ENCODE results near the gene TANK.
"Not testable (repeated sequence)": the region's sequence is repeated elsewhere in the genome, so short reads cannot be mapped to it uniquely, and the experiment has no call there.

The TANK gene

GRCh38 chr2:161265874-161266273, 105.6 kb downstream of the TANK start:
- DNase-seq (ENCODE audit: low read depth in 2 of 2, low spot score in 1 of 2), result no peak

DNA sequence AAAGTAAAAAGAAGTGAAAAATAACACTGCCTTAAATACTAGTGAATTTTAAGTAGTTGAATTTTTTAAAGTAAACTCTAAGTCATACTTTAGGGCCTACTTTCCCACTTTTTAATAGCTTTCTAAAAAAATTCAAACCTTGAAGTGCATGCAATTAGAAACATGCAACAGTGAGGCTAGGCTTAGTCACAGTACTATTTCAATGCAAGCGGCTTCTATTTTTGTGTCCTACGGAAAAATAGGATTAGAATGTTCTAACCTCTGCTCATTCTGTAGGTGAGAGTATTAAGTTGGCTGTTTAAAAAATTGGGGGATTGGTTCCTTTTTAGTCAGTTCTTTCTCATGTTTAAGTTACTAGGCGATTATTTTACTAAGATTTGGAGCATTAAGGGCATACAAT, 108.9 kb downstream of the TANK start:
- DNase-seq (ENCODE audit: low read depth in 2 of 2, low spot score in 1 of 2), result no peak

DNA sequence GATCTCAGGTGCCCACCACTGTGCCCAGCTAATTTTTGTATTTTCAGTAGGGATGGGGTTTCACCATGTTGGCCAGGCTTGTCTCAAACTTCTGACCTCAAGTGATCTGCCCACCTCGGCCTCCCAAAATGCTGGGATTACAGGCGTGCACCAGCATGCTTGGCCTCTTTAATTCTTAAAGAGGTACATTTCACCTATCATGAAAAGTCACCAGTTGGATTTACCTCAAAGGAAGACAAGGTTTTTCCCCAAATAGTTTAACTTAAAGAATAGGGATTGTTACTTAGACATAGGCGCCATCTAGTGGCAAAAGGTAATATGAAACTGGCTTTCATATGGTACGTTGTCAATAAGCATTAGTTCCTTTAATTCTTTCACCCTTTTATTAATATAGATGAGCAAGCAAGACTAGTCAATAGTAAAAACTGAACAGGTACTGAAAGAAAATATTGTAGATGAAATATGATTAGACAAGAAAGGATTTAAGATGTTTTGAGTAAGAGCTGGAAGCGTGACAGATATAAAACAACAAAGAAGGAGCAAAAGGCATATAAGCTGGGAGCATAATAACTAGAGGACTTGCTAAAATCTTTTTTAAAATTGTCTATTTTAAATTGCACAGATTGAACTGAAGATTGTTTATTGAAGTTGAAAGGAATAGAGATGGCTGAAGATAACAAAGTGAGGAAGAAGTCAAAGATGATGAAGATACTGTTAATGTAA, 113.0 kb downstream of the TANK start:
- no peak for DNase-seq (ENCODE audit: low read depth in 2 of 2, low spot score in 1 of 2)

GRCh38 chr2:161278564-161279229, 118.5 kb downstream of the TANK start:
- not testable (repeated sequence) for DNase-seq (ENCODE audit: low read depth in 2 of 2, low spot score in 1 of 2)

GRCh38 chr2:161279230-161279815, 119.1 kb downstream of the TANK start:
- not testable (repeated sequence) for DNase-seq (ENCODE audit: low read depth in 2 of 2, low spot score in 1 of 2)

DNA sequence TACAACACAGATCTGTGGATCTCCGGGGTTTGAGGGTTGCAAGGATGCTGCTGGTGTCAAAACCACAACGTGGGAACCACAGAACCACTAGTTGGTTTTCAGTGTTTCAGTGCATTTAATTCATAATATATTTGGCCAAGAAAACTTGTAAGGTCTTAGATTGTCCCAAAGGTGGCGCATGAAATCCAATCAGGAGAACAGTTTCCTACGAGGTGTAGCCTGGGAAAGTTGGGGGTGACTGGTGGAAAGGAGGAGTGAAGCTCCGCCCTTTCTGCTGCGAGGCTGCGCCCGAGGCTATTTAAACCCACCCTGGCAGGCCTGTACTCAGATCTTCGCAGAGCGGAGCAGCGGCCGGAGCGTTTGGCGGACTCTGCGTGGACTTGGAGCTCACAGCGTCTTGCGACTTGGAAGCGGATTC, 120.7 kb downstream of the TANK start:
- DNase-seq (ENCODE audit: low read depth in 2 of 2, low spot score in 1 of 2), result not testable (repeated sequence)

- DNase-seq (ENCODE audit: low read depth in 2 of 2, low spot score in 1 of 2), result not testable (repeated sequence)
These were observed 121.5 kb downstream of the TANK start for GRCh38 chr2:161281615-161282310.

DNA sequence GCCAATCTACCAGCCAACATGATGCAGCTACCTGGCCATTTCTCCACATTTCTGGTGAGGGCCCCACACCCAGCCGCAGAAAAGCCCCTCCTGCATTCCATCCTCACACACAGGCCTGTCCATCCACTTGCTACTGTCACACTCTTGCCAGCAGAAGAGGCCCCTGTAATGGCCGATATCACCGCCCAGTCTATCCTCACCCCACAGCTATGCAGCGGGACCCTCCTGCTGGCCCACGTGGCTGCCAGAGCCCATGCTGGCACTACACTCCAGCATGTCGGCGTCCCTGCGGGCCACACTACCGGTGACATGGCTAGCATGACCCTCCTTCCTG, 122.0 kb downstream of the TANK start:
- not testable (repeated sequence) for DNase-seq (ENCODE audit: low read depth in 2 of 2, low spot score in 1 of 2)

DNA sequence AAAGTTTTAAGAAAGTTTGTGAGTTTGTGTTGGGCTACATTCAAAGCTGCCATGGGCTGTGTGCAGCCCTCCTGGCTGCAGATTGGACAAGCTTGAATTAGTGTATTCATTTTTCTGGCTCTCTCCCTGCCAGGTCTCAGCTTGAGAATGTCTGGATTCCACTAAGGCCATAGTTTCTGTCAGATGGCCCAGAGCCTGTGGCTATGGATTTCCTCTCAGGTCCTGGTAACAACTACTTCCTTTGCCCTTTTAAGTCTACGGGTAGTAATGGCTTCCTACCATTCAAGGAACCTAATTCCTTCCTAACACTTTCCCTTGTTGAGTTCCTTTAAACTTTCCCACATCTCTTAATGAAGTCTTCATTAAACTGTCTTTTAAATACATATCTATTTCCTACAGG, 123.7 kb downstream of the TANK start:
- no peak for DNase-seq (ENCODE audit: low read depth in 2 of 2, low spot score in 1 of 2)

Measured in stimulated activated CD8-positive, alpha-beta memory T cell treated with anti-CD3 and anti-CD28 coated beads, Interleukin-4, amount 100 ng/mL, for 1 hour (primary cell).